IMR-90 (cell line): ENCODE measurements around the gene NCOA7. TPM values are rescaled to one million over a fixed set of nuclear protein-coding genes. Genes with fewer than 3 reads are reported as not detected.

ENCODE experiments used
- ATAC-seq: fragments of 200-7000 bp; cut with Tn5 transposase; 2 replicates; pipeline ENCODE4 v1.9.1; 2020; ENCODE audit warnings: low read depth, mild to moderate bottlenecking, moderate library complexity
- BruUV-seq: library from RNA; stranded (reverse); fragments of 400-500 nt; replicated peaks from 2 replicates; lab custom pipeline; 2021; lab: Mats Ljungman, UMichigan
- CTCF ChIA-PET: fragments of 300-600 bp; formaldehyde crosslinking; extraction: SDS; loops from one replicate; lab custom pipeline; 2021; ENCODE audit warnings: antibody characterized with exemption; lab: Yijun Ruan, JAX
- POLR2A ChIA-PET: fragments of 300-600 bp; sonication (Branson Sonifier 250); formaldehyde crosslinking; loops from one replicate; lab custom pipeline; 2022; ENCODE audit warnings: antibody characterized with exemption; ENCODE audit not compliant: unreplicated experiment; lab: Charles Lee
- DNase-seq: peaks from one replicate; pipeline ENCODE4 v3.0.0; 2013
- H2AFZ ChIP-seq: replicated peaks from 2 replicates; pipeline ENCODE3; 2013; ENCODE audit warnings: low read length, mild to moderate bottlenecking; ENCODE audit not compliant: poor library complexity
- H2AK5ac ChIP-seq: 2 replicates; pipeline ENCODE4 v1.6.1; 2013; ENCODE audit warnings: low read depth, low read length, inconsistent platforms
- H2AK9ac ChIP-seq: replicated peaks from 2 replicates; pipeline ENCODE3; 2013; ENCODE audit warnings: mild to moderate bottlenecking, low read depth, low read length, moderate library complexity; ENCODE audit not compliant: poor library complexity
- H2BK120ac ChIP-seq: 2 replicates; pipeline ENCODE4 v1.6.1; 2013; ENCODE audit warnings: low read depth, low read length, inconsistent platforms
- H2BK15ac ChIP-seq: 3 replicates; pipeline ENCODE4 v1.6.1; 2013; ENCODE audit warnings: low read depth, low read length, inconsistent platforms
- H2BK20ac ChIP-seq: 2 replicates; pipeline ENCODE4 v1.6.1; 2013; ENCODE audit warnings: low read depth, mild to moderate bottlenecking, inconsistent platforms, low read length, moderate library complexity
- H2BK5ac ChIP-seq: 2 replicates; pipeline ENCODE4 v1.6.1; 2013; ENCODE audit warnings: mild to moderate bottlenecking, low read depth, low read length, inconsistent platforms; ENCODE audit not compliant: poor library complexity, severe bottlenecking
- H3K14ac ChIP-seq: replicated peaks from 2 replicates; pipeline ENCODE4 v1.6.1; 2013; ENCODE audit warnings: low read depth, low read length, inconsistent platforms
- H3K18ac ChIP-seq: 2 replicates; pipeline ENCODE4 v1.6.1; 2013; ENCODE audit warnings: low read depth, low read length, control low read depth
- H3K23ac ChIP-seq: 2 replicates; pipeline ENCODE4 v1.6.1; 2013; ENCODE audit warnings: low read depth, low read length, inconsistent platforms
- H3K27ac ChIP-seq: 2 replicates; pipeline ENCODE4 v1.5.1; 2013; ENCODE audit warnings: mild to moderate bottlenecking, control low read depth, low read length; ENCODE audit not compliant: insufficient read depth
- H3K27me3 ChIP-seq: 2 replicates; pipeline ENCODE4 v1.6.1; 2013; ENCODE audit warnings: low read length; ENCODE audit not compliant: control insufficient read depth, insufficient read depth
- H3K36me3 ChIP-seq: 2 replicates; pipeline ENCODE4 v1.6.1; 2013; ENCODE audit warnings: low read length, mixed read lengths; ENCODE audit not compliant: control insufficient read depth, insufficient read depth
- H3K4ac ChIP-seq: 2 replicates; pipeline ENCODE4 v1.6.1; 2013; ENCODE audit warnings: low read depth, low read length, inconsistent platforms
- H3K4me1 ChIP-seq: 2 replicates; pipeline ENCODE4 v1.6.1; 2013; ENCODE audit warnings: low read length, mixed read lengths; ENCODE audit not compliant: control insufficient read depth, insufficient read depth
- H3K4me2 ChIP-seq: 2 replicates; pipeline ENCODE4 v1.6.1; 2013; ENCODE audit warnings: low read depth, mild to moderate bottlenecking, control low read depth, low read length, moderate library complexity
- H3K4me3 ChIP-seq: 2 replicates; pipeline ENCODE4 v1.5.1; 2013; ENCODE audit warnings: low read depth, mild to moderate bottlenecking, control low read depth, low read length, moderate library complexity; ENCODE audit not compliant: insufficient read depth
- H3K56ac ChIP-seq: 2 replicates; pipeline ENCODE4 v1.6.1; 2013; ENCODE audit warnings: low read length, inconsistent platforms; ENCODE audit not compliant: insufficient read depth; ENCODE audit errors: extremely low read depth
- H3K79me1 ChIP-seq, 2 experiments: 2 replicates each; pipeline ENCODE4 v1.6.1; 2013; ENCODE audit warnings: low read length in 2 of 2, inconsistent platforms in 1 of 2, low read depth in 1 of 2
- H3K9ac ChIP-seq: 2 replicates; pipeline ENCODE4 v1.6.1; 2013; ENCODE audit warnings: low read depth, low read length, control low read depth
- H3K9me1 ChIP-seq: 2 replicates; pipeline ENCODE4 v1.6.1; 2013; ENCODE audit warnings: low read length, inconsistent platforms; ENCODE audit not compliant: insufficient read depth
- H3K9me3 ChIP-seq: 2 replicates; pipeline ENCODE4 v1.6.1; 2013; ENCODE audit warnings: low read length; ENCODE audit not compliant: control insufficient read depth, insufficient read depth
- H4K20me1 ChIP-seq: 2 replicates; pipeline ENCODE4 v1.6.1; 2013; ENCODE audit warnings: low read length, inconsistent platforms; ENCODE audit not compliant: insufficient read depth
- H4K5ac ChIP-seq: 2 replicates; pipeline ENCODE4 v1.6.1; 2013; ENCODE audit warnings: mild to moderate bottlenecking, low read depth, low read length, control low read depth
- H4K8ac ChIP-seq, 2 experiments: 2 replicates each; pipeline ENCODE4 v1.6.1; 2013; ENCODE audit warnings: low read depth in 2 of 2, low read length in 2 of 2, control low read depth in 1 of 2, inconsistent platforms in 1 of 2
- H4K91ac ChIP-seq: 2 replicates; pipeline ENCODE4 v1.6.1; 2013; ENCODE audit warnings: low read depth, low read length, inconsistent platforms; ENCODE audit not compliant: insufficient read depth
- BHLHE40 ChIP-seq: fragments of 150-350 bp; IDR thresholded peaks from 2 replicates; pipeline ENCODE4 v1.6.1; 2016; ENCODE audit warnings: mild to moderate bottlenecking, low read depth, low read length
- CEBPB ChIP-seq: IDR thresholded peaks from 2 replicates; pipeline ENCODE4 v1.6.1; 2012; ENCODE audit warnings: low read depth, low read length, improper control_type of control experiment
- CTCF ChIP-seq: conservative IDR thresholded peaks from 2 replicates; pipeline ENCODE4 v1.5.1; 2012; ENCODE audit warnings: mild to moderate bottlenecking, low read depth, low read length, improper control_type of control experiment
- ELK1 ChIP-seq: fragments of 150-350 bp; IDR thresholded peaks from 2 replicates; pipeline ENCODE4 v1.6.1; 2016; ENCODE audit warnings: low read depth, mild to moderate bottlenecking, low read length, moderate library complexity, borderline replicate concordance
- FOS ChIP-seq: fragments of 150-350 bp; IDR thresholded peaks from 2 replicates; pipeline ENCODE4 v1.6.1; 2016; ENCODE audit warnings: low read depth, low read length
- MAZ ChIP-seq: IDR thresholded peaks from 2 replicates; pipeline ENCODE4 v1.6.1; 2012; ENCODE audit warnings: low read depth, mild to moderate bottlenecking, low read length, improper control_type of control experiment, moderate library complexity, borderline replicate concordance
- POLR2A ChIP-seq: IDR thresholded peaks from 2 replicates; pipeline ENCODE4 v1.6.1; 2012; ENCODE audit warnings: mild to moderate bottlenecking, low read depth, low read length
- RAD21 ChIP-seq: IDR thresholded peaks from 2 replicates; pipeline ENCODE4 v1.6.1; 2012; ENCODE audit warnings: low read length, improper control_type of control experiment
- RCOR1 ChIP-seq: IDR thresholded peaks from 2 replicates; pipeline ENCODE4 v1.6.1; 2012; ENCODE audit warnings: mild to moderate bottlenecking, low read length, improper control_type of control experiment; ENCODE audit not compliant: insufficient replicate concordance
- RFX5 ChIP-seq: IDR thresholded peaks from 2 replicates; pipeline ENCODE4 v1.8.0; 2012; ENCODE audit warnings: low read depth, mild to moderate bottlenecking, low read length, moderate library complexity
- SMC3 ChIP-seq: fragments of 150-350 bp; IDR thresholded peaks from 2 replicates; pipeline ENCODE4 v1.6.1; 2016; ENCODE audit warnings: low read depth, mild to moderate bottlenecking, antibody characterized with exemption, low read length, moderate library complexity
- WGBS, 2 experiments: methylation state at CpG; one replicate each; pipeline versions ENCODE4 v1.1.5 to v1.1.7; 2013; ENCODE audit warnings: missing lambda C conversion rate in 2 of 2; ENCODE audit not compliant: insufficient read length in 1 of 2; ENCODE audit errors: extremely low coverage in 2 of 2; 5-methylcytosine and 5-hydroxymethylcytosine counted together
- dilution Hi-C: fragments of 300-500 bp; cut with HindIII; formaldehyde crosslinking; loops from one replicate; pipeline ENCODE4 v1.14.3; 2018; ENCODE audit warnings: low sequenced_read_pairs; ENCODE audit not compliant: unreplicated experiment
- in situ Hi-C: fragments of 300-500 bp; cut with MboI; formaldehyde crosslinking; loops from 3 replicates; pipeline ENCODE4 v1.14.3; 2019; ENCODE audit warnings: low sequenced_read_pairs, inconsistent platforms, mixed read lengths
- intact Hi-C: fragments of 100-400 bp; cut with micrococcal nuclease; formaldehyde crosslinking; loops from 2 replicates; pipeline ENCODE4 v1.10.0; 2022
- polyA plus RNA-seq, 3 experiments: library from polyadenylated mRNA; depleted of rRNA; stranded (reverse); fragments of >200 nt; gene quantifications; 2 replicates each; pipeline ENCODE4 v1.2.3, GENCODE V29; 2012; ENCODE audit warnings: low replicate concordance in 1 of 3
- total RNA-seq: library from RNA; depleted of rRNA; stranded (reverse); fragments of >200 nt; gene quantifications from 2 replicates; pipeline ENCODE4 v1.2.3, GENCODE V29; 2012
- TF ChIP-seq, protein P1 (sequence below): fragments of 150-350 bp; IDR thresholded peaks from 2 replicates; pipeline ENCODE4 v1.6.1; 2017; ENCODE audit warnings: mild to moderate bottlenecking, antibody characterized with exemption, low read length, low read depth

The NCOA7 gene
- total and polyA plus RNA-seq, 2 of the 4 experiments (the other 2 are of a cell fraction) = 12.6 to 12.9 TPM

GRCh38 chr6:125836466-125836865, 45.7 kb downstream of the NCOA7 start:
- ATAC-seq (no peak), DNase-seq (no peak)
- in situ Hi-C loops (no loop called here), intact Hi-C loops (no loop called here), dilution Hi-C loops (no loop called here)
- no peak overlapping the region for H2AFZ ChIP-seq
- H4K91ac ChIP-seq = no peak overlapping the region
- no peak for TF ChIP-seq RAD21
- TF ChIP-seq CEBPB = no peak
- TF ChIP-seq FOS = no peak
- TF ChIP-seq BHLHE40 = no peak
- no peak for TF ChIP-seq RCOR1
- no peak for TF ChIP-seq SMC3
- TF ChIP-seq, protein P1, sequence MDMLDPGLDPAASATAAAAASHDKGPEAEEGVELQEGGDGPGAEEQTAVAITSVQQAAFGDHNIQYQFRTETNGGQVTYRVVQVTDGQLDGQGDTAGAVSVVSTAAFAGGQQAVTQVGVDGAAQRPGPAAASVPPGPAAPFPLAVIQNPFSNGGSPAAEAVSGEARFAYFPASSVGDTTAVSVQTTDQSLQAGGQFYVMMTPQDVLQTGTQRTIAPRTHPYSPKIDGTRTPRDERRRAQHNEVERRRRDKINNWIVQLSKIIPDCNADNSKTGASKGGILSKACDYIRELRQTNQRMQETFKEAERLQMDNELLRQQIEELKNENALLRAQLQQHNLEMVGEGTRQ = no peak
- TF ChIP-seq MAZ = no peak
- no peak for TF ChIP-seq CTCF
- no peak for TF ChIP-seq POLR2A
- no peak for TF ChIP-seq RFX5
- TF ChIP-seq ELK1 = no peak
- H3K4me3 ChIP-seq = no peak overlapping the region
- peaks cover 2% of the 10 kb centered on the region; the same call in 1 of the 2 replicates for H3K4me1 ChIP-seq
- ChIA-PET CTCF (no interaction called here), POLR2A (no interaction called here)
- no peak overlapping the region for H2BK5ac ChIP-seq
- H3K9ac ChIP-seq = no peak overlapping the region
- H3K4ac ChIP-seq = no peak overlapping the region
- H3K27me3 ChIP-seq = no peaks in the 10 kb centered on the region
- no peak overlapping the region for H3K56ac ChIP-seq
- H2BK15ac ChIP-seq = no peak overlapping the region
- no peaks in the 10 kb centered on the region for H3K36me3 ChIP-seq
- H3K18ac ChIP-seq = no peak overlapping the region
- no peak overlapping the region for H3K4me2 ChIP-seq
- no CpG with 5 or more reads among the region's 2 CpGs for WGBS, 2 experiments
- H4K5ac ChIP-seq = no peak overlapping the region
- no peaks in the 10 kb centered on the region for H3K9me3 ChIP-seq
- peaks cover 0 to 3% of the 10 kb centered on the region in 2 experiments; a peak in 2 of 4 replicates for H3K79me1 ChIP-seq
- H3K23ac ChIP-seq = no peak overlapping the region
- no peak overlapping the region for H2AK5ac ChIP-seq
- H3K9me1 ChIP-seq = no peaks in the 10 kb centered on the region; the same call in 1 of the 2 replicates
- no peak overlapping the region for H4K8ac ChIP-seq
- BruUV-seq = no TSS peak
- H4K20me1 ChIP-seq = no peaks in the 10 kb centered on the region
- no peak overlapping the region for H2AK9ac ChIP-seq
- H2BK20ac ChIP-seq = no peak overlapping the region
- no peak overlapping the region for H3K14ac ChIP-seq
- H2BK120ac ChIP-seq = no peak overlapping the region
- H3K27ac ChIP-seq = no peak overlapping the region
